Astrocyte (in vitro differentiated cells and primary cell): ENCODE measurements around the gene NT5DC3. TPM values are rescaled to one million over a fixed set of nuclear protein-coding genes. Genes with fewer than 3 reads are reported as not detected.

ENCODE experiments used
- DNase-seq: peaks from one replicate; pipeline ENCODE4 v3.0.0-alpha.2; 2010; ENCODE audit warnings: low read depth
- FAIRE-seq: peaks from 2 replicates; lab custom pipeline; 2011; peaks lifted over from hg19 to GRCh38; lab: Jason Lieb, UNC
- H2AFZ ChIP-seq: 2 replicates; pipeline ENCODE4 v1.6.0; 2012; ENCODE audit warnings: low read depth, low read length, inconsistent platforms
- H3K27ac ChIP-seq: 2 replicates; pipeline ENCODE4 v1.5.1; 2011; ENCODE audit warnings: low read depth, low read length, inconsistent platforms
- H3K27me3 ChIP-seq: 2 replicates; pipeline ENCODE4 v1.6.0; 2011; ENCODE audit warnings: low read length, inconsistent platforms; ENCODE audit not compliant: insufficient read depth
- H3K36me3 ChIP-seq: 2 replicates; pipeline ENCODE4 v1.5.1; 2011; ENCODE audit warnings: low read length, inconsistent platforms; ENCODE audit not compliant: insufficient read depth
- H3K4me1 ChIP-seq: 2 replicates; pipeline ENCODE4 v1.5.1; 2011; ENCODE audit warnings: low read length, inconsistent platforms; ENCODE audit not compliant: insufficient read depth
- H3K4me2 ChIP-seq: 2 replicates; pipeline ENCODE4 v1.6.0; 2012; ENCODE audit warnings: low read length, inconsistent platforms
- H3K4me3 ChIP-seq: 2 replicates; pipeline ENCODE4 v1.5.1; 2011; ENCODE audit warnings: low read depth, mild to moderate bottlenecking, low read length, inconsistent platforms; ENCODE audit not compliant: insufficient read depth
- H3K79me2 ChIP-seq: 2 replicates; pipeline ENCODE4 v1.6.0; 2012; ENCODE audit warnings: mild to moderate bottlenecking, low read length, inconsistent platforms; ENCODE audit not compliant: insufficient read depth
- H3K9ac ChIP-seq: 2 replicates; pipeline ENCODE4 v1.6.0; 2012; ENCODE audit warnings: mild to moderate bottlenecking, low read length, inconsistent platforms
- H3K9me3 ChIP-seq: 2 replicates; pipeline ENCODE4 v1.5.1; 2012; ENCODE audit warnings: low read depth, mild to moderate bottlenecking, low read length, inconsistent platforms; ENCODE audit not compliant: insufficient read depth
- H4K20me1 ChIP-seq: 2 replicates; pipeline ENCODE4 v1.6.0; 2012; ENCODE audit warnings: low read length, inconsistent platforms; ENCODE audit not compliant: insufficient read depth
- H3K27ac Mint-ChIP-seq: one replicate; pipeline ENCODE4 v1.8.0; 2021; ENCODE audit warnings: mild to moderate bottlenecking, mixed read lengths; ENCODE audit not compliant: unreplicated experiment
- H3K27me3 Mint-ChIP-seq: one replicate; pipeline ENCODE4 v1.8.0; 2021; ENCODE audit warnings: low read depth, mixed read lengths; ENCODE audit not compliant: unreplicated experiment
- H3K36me3 Mint-ChIP-seq: one replicate; pipeline ENCODE4 v1.8.0; 2021; ENCODE audit warnings: low read depth, mixed read lengths; ENCODE audit not compliant: unreplicated experiment
- H3K4me1 Mint-ChIP-seq: one replicate; pipeline ENCODE4 v1.8.0; 2021; ENCODE audit warnings: low read depth, mixed read lengths; ENCODE audit not compliant: unreplicated experiment
- H3K4me3 Mint-ChIP-seq: one replicate; pipeline ENCODE4 v1.8.0; 2021; ENCODE audit warnings: mild to moderate bottlenecking, moderate library complexity, mixed read lengths; ENCODE audit not compliant: unreplicated experiment
- H3K9me3 Mint-ChIP-seq: one replicate; pipeline ENCODE4 v1.8.0; 2021; ENCODE audit warnings: mild to moderate bottlenecking, mixed read lengths; ENCODE audit not compliant: unreplicated experiment
- EZH2 ChIP-seq: IDR thresholded peaks from 2 replicates; pipeline ENCODE4 v1.6.1; 2012; ENCODE audit warnings: mild to moderate bottlenecking, low read length, inconsistent platforms; ENCODE audit not compliant: insufficient read depth
- total RNA-seq: library from RNA; stranded (reverse); gene quantifications from 2 replicates; pipeline ENCODE4 v1.2.1, GENCODE V29; 2021
- TF ChIP-seq, protein P1 (sequence below): IDR thresholded peaks from 2 replicates; pipeline ENCODE4 v1.5.1; 2011; ENCODE audit warnings: low read depth, mild to moderate bottlenecking, inconsistent platforms, low read length, moderate library complexity; ENCODE audit not compliant: insufficient read depth

NT5DC3 gene
- total RNA-seq, 1 donor from 2014 or later, result 13.6 TPM

DNA sequence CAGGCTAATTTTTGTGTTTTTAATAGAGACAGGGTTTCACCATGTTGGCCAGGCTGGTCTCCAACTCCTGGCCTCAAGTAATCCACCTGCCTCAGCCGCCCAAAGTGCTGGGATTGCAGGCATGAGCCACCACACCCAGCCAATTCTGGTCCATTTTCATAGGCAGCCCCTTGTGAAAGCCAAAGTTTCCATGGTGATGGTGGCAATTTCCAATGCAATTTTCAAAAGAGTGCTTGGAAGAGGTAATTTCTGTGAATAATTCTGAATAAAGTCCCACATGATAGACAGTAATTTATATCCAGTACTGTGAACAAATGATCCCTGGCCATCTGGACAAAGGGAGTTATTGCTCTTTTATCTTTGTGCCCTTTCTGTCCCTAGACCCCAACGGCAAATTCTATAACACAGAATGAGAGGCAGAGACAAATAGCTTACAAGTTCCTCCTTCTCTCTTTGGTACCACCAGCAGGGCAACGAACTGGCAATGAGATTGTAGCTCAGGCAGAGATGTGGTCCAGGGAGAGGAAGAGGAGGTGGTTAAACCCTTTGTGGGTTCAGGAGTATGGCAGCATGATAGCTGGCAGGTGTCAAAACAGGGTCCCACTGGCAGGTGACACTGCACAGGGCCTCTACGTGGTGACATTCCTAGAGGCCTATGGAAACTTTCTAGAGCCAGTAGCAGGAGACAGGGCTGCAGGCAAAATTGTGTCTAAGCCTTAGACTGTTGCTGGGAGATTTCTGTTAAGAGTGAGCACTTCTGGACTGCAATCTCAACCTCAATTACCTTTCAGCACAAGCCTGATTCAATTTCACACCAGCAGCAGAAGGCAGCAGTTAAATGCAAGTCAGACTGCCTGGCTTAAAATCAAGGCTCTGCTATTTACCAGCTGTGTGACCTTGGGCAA is 46.5 kb downstream of the NT5DC3 start:
- FAIRE-seq (no peak), DNase-seq (no peak)
- H3K9ac ChIP-seq, result no peak overlapping the region
- H3K27me3 ChIP-seq, result no peaks in the 10 kb centered on the region
- TF ChIP-seq, protein P1, sequence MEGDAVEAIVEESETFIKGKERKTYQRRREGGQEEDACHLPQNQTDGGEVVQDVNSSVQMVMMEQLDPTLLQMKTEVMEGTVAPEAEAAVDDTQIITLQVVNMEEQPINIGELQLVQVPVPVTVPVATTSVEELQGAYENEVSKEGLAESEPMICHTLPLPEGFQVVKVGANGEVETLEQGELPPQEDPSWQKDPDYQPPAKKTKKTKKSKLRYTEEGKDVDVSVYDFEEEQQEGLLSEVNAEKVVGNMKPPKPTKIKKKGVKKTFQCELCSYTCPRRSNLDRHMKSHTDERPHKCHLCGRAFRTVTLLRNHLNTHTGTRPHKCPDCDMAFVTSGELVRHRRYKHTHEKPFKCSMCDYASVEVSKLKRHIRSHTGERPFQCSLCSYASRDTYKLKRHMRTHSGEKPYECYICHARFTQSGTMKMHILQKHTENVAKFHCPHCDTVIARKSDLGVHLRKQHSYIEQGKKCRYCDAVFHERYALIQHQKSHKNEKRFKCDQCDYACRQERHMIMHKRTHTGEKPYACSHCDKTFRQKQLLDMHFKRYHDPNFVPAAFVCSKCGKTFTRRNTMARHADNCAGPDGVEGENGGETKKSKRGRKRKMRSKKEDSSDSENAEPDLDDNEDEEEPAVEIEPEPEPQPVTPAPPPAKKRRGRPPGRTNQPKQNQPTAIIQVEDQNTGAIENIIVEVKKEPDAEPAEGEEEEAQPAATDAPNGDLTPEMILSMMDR, result no peak
- TF ChIP-seq EZH2, result no peak
- H3K4me2 ChIP-seq, result no peak overlapping the region
- Mint-ChIP-seq H3K36me3 (peaks cover 34% of the 10 kb centered on the region), H3K4me3 (no peak overlapping the region), H3K27me3 (no peaks in the 10 kb centered on the region), H3K4me1 (no peaks in the 10 kb centered on the region), H3K9me3 (no peaks in the 10 kb centered on the region), H3K27ac (no peak overlapping the region)
- no peaks in the 10 kb centered on the region for H4K20me1 ChIP-seq
- H3K4me1 ChIP-seq, result peaks cover 3% of the 10 kb centered on the region
- H3K4me3 ChIP-seq, result no peak overlapping the region
- H3K9me3 ChIP-seq, result no peaks in the 10 kb centered on the region
- H3K36me3 ChIP-seq, result peaks cover 36% of the 10 kb centered on the region
- no peak overlapping the region for H2AFZ ChIP-seq
- H3K27ac ChIP-seq, result no peak overlapping the region
- H3K79me2 ChIP-seq, result peaks cover 4% of the 10 kb centered on the region

GRCh38 chr12:103793512-103794045 is 47.5 kb downstream of the NT5DC3 start:
- H3K36me3 ChIP-seq, result peaks cover 38% of the 10 kb centered on the region
- H3K4me1 ChIP-seq, result no peaks in the 10 kb centered on the region
- H3K9me3 ChIP-seq, result no peaks in the 10 kb centered on the region
- H3K9me3 Mint-ChIP-seq, result no peaks in the 10 kb centered on the region
- H3K27ac ChIP-seq, result no peak overlapping the region
- H3K9ac ChIP-seq, result no peak overlapping the region
- peaks cover 4% of the 10 kb centered on the region for H3K79me2 ChIP-seq
- TF ChIP-seq, protein P1, result no peak
- no peak for TF ChIP-seq EZH2
- no peak overlapping the region for H3K4me3 Mint-ChIP-seq
- H2AFZ ChIP-seq, result no peak overlapping the region
- no peak overlapping the region for H3K27ac Mint-ChIP-seq
- H3K27me3 Mint-ChIP-seq, result no peaks in the 10 kb centered on the region
- DNase-seq (no peak), FAIRE-seq (no peak)
- H3K4me3 ChIP-seq, result no peak overlapping the region
- H3K4me2 ChIP-seq, result no peak overlapping the region
- H3K27me3 ChIP-seq, result no peaks in the 10 kb centered on the region
- no peaks in the 10 kb centered on the region for H4K20me1 ChIP-seq
- no peaks in the 10 kb centered on the region for H3K4me1 Mint-ChIP-seq
- H3K36me3 Mint-ChIP-seq, result peaks cover 30% of the 10 kb centered on the region
